NT2/D1 (cell line): ENCODE results near the gene CCDC92.

Experiments used
- SUZ12 ChIP-seq: IDR thresholded peaks from 2 replicates; pipeline ENCODE4 v1.6.1; 2011; ENCODE audit not compliant: insufficient read length, insufficient read depth; ENCODE audit errors: extremely low read depth
- YY1 ChIP-seq: IDR thresholded peaks from 2 replicates; pipeline ENCODE4 v1.6.1; 2011; ENCODE audit not compliant: insufficient read length, insufficient read depth
- ZNF274 ChIP-seq: IDR thresholded peaks from 2 replicates; pipeline ENCODE4 v1.6.1; 2011; ENCODE audit warnings: mild to moderate bottlenecking, low read depth, low read length

- TF ChIP-seq YY1 (no peak), ZNF274 (no peak), SUZ12 (no peak)
These were observed 12.4 kb downstream of the CCDC92 start for GRCh38 chr12:123960029-123960735.
